ENCODE results near the gene FBXL3.
"Not testable (repeated sequence)": the region's sequence is repeated elsewhere in the genome, so short reads cannot be mapped to it uniquely, and the experiment has no call there.

Gene FBXL3

DNA sequence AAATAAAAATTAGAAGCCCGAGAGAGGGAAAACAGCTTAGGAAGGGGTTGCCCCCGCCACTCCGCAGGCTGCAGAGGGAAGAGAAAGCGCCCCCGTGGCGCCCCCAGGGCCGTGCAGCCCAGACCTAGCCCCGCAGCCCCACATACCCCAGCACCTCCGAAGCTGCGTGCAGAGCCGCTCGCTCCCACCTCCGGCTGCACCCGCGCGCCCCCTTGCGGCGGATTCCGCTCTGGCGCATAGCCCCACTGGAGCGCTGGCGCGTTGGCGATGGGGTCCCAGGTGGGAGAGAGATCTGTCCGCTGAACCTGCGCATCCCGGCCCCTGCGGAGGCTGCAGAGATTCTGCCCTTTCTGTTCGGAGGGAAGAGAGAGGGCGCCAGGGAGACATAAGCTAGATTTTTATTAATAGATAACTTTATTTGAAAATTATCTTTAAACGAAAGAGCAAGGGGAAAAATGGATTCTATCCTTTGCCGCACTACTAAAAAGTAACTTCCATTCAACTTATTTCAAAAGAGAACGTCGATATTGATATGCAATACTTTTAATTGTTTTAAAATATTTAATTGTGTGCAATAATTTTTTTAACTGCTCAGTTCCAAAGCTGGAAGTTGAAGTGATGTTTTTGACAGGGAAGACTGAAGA is 46.8 kb downstream of the FBXL3 start:
- DNase-seq, result peak; percentile 84

DNA sequence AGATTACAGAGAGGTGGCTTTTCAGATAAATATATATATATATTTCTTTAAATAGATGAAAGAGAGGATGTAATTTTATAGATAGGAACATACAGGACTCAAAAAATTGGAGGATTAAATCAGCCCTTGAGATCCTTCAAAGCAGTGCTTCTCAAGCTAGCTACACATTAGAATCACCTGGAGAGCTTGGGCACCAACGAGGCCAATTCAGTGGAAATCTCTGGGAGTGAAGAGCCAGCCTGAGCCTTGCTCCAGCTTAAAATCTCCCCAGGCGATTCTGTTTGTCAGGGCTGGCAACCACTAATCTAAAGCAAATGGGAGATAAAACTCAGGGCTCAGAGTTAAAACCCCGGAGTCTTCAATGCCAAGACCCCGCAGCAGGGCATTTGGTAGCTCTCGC is 50.0 kb downstream of the FBXL3 start:
- no peak for DNase-seq

DNA sequence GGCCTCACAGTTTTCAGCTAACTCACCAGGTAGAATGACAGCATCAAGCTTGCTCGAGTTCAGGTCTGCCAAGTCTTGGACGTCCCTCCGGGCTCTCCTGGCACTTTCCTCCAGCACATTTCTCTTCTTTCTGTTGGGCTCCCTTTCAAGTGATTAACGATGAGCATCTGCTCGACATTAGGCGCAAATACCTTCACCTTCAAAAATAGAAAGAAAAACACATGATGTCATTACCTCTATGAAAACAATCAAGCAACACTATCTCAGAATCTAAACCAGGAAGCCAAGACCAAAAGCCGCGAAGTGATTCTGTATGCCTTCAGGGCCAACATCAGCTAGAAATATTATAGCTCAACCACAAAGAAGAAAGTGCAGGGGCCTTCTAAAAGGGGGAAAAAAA is 50.5 kb downstream of the FBXL3 start:
- peak; percentile 34 for DNase-seq

DNA sequence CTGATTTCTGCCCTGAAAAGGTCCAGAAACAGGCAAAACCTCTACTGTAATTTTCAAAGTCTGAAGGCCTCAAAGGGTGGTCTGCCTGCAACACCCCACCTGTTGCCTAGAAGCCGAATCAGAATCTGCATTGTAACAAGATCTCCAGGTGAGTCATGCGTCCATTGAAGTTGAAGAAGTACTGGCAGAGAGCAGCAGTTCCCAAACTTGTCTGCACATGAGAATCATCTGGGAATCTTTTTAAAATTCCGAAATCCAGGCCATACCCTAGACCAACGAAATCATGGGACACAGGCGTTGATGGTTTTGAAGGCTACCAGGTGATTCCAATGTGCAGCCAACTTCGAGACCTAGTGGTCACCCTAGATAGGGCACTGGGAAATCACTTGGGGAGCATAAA is 51.1 kb downstream of the FBXL3 start:
- no peak for DNase-seq

DNA sequence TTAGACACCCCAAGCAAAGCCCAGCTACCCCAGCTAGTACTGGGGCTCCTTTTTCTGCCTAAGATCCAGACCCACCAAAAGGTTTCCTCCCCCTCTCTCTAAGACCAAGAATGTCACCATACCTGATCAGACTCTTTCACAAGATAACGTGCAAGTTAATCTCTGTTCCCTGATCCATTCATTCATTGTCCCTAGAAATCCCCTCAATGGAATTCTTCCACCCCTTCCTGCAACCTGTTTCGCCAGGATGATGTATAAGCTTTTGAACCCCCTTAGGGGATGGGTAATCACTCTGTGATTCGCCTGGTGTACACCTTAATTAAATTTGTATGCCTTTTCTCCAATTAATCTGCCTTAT is 52.4 kb downstream of the FBXL3 start:
- no peak for DNase-seq

GRCh38 chr13:76973920-76974617 is 52.9 kb downstream of the FBXL3 start:
- DNase-seq, result no peak

GRCh38 chr13:76971851-76972829 is 54.8 kb downstream of the FBXL3 start:
- no peak for DNase-seq

DNA sequence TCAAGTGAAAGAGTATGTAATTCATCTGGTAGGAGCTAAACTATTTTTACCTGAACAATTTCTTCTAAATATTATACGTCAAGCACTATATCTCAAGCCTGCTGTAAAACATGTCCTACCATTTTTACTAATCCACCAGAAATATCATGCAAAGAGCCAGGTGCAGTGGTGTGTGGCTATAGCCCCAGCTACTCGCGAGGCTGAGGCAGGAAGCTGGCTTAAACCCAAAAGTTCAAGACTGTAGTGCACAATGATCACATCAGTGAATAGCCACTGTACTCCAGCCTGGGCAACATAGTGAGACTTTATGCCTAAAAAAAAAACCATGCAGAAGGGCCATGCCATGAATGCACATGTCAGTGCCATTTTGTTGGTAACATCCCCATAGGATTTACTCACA is 55.7 kb downstream of the FBXL3 start:
- no peak for DNase-seq

- DNase-seq, result no peak
These were observed 57.2 kb downstream of the FBXL3 start for GRCh38 chr13:76969488-76970365.

- no peak for DNase-seq
These were observed 58.9 kb downstream of the FBXL3 start for GRCh38 chr13:76968041-76968440.

GRCh38 chr13:76967031-76967430 is 59.9 kb downstream of the FBXL3 start:
- no peak for DNase-seq

DNA sequence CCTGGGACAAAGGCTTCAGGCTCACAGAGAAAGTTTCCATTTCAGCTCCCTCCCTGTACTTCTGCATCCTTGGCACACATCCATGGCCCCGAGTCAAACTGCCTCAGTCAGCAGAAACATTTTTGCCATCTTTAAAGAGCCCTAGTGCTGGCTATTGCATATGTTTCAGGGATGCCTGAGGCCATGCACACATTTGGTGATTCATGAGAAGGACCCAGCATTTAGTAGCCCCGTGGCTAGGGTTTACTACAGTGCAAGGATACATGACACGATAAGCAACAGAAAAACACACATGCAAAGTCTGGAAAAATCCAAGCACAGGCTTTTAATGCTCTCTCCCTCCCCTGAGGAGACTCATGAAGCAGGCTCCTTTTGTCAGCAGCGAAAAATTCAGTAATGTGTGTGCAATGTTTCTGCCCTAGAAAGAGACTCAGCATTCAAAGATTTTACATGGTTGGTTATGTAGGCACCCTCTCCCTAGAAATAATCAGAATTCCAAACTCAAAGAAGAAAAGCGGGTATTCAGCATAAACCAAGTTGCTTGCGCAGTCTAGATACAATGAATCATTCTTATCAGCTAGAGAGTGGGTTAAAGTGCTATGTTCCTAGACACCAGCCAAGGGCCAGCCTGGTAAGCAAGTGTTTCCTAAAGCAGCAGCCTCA is 61.1 kb downstream of the FBXL3 start:
- no peak for DNase-seq

GRCh38 chr13:76959734-76960133 is 67.2 kb downstream of the FBXL3 start:
- not testable (repeated sequence) for DNase-seq

DNA sequence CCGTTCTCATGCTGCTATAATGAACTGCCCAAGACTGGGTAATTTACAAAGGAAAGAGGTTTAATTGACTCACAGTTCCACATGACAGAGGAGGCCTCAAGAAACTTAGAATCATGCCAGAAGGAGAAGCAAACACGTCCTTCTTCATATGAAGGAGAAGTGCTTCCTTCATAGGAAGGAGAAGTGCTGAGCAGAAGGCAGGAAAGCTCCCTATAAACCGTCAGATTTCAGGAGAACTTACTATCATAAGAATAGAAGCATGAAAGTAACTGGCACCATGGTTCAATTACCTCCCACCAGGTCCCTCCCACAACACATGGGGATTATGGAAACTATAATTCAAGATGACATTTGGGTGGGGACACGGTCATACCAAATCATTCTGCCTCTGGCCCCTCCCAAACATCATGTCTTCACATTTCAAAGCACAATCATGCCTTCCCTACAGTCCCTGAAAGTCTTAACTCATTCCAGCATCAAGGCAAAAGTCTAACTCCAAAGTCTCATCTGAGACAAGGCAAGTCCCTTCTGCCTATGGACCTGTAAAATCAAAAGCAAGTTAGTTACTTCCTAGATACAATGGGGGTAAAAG is 68.0 kb downstream of the FBXL3 start:
- no peak for DNase-seq

DNA sequence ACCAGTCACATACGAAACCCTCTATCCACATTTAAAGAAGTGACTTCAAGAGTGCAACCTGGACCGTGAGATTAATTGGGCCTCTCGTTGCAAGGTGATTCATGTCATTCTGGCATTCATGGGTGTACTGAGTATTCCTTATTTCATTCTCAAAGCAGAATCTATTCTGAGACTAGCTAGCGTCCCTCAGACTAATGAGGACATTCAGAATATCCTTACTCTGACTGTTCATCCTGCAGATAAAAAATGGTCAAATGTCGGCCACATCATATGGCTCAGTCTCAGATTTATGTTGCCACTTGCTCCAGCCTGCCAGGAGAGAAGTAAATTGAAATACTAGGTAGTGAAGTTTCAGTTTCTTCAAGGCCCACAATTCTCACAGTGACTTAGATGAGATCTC is 71.3 kb downstream of the FBXL3 start:
- DNase-seq, result no peak

All from CD4-positive, alpha-beta T cell treated with Interleukin-12 subunit alpha and Interleukin-12 subunit beta, for 1 hour (primary cell).